GM19372 (cell line): ENCODE data around the gene VCX2.
"Not testable (repeated sequence)": the region's sequence is repeated elsewhere in the genome, so short reads cannot be mapped to it uniquely, and the experiment has no call there.

ENCODE experiments used
- ATAC-seq: cut with Tn5 transposase; IDR thresholded peaks from one replicate; pipeline ENCODE4 v1.9.1; 2021; ENCODE audit warnings: mild to moderate bottlenecking, low read depth, moderate library complexity; ENCODE audit not compliant: unreplicated experiment

Gene VCX2

GRCh38 chrX:8171169-8171568 is at the start of gene VCX2:
TSS of gene VCX2 (minus strand) at chrX:8171267. CDS start at chrX:8170643, 624 bp downstream.
- not testable (repeated sequence) for ATAC-seq

GRCh38 chrX:8204943-8205342 is 33.9 kb upstream of the VCX2 start:
- ATAC-seq = no peak

- no peak for ATAC-seq
Measured at GRCh38 chrX:8204169-8204935, 33.3 kb upstream of the VCX2 start.

DNA sequence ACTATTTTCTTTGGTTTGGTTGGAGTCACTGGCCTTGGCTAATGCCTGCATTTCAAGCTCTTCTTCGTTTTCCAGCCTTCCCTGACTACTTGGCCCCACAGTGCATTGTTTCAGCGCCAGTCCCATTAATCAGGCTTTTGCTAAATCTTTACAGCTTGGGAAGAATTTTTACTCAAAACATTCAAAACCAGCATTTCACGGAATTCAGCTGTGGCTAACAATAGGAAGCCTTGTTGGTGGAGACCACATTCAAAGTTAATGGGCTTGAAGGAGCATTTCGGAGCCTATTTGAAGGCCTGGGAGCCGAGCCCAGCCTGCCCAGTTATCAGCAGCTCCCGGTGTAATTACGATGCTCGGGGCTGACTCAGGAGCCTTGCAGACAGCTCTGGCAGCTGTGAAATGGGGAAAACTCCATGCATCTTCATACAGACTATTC is 30.8 kb upstream of the VCX2 start:
- no peak for ATAC-seq

- ATAC-seq = no peak
Measured at GRCh38 chrX:8196776-8197175, 25.7 kb upstream of the VCX2 start.

GRCh38 chrX:8194216-8194615 is 23.1 kb upstream of the VCX2 start:
- no peak for ATAC-seq

DNA sequence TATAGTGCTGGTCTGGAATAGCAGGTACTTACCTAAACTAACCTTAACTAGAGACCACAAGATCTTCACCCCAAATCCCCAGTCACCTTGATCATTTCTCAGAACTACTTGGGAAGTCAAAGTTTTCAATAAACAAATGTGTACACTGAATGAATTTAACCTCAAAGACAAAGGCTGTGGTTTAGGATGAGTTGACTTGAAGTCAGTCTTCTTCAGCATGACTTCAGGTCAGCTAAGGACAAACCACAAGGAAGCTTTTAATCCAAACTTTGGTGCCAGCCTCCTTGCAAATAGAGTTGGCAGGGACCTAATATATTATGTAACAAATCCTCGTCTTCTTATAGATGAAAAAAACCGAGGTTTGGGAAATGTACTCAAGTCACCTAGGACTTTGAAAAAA is 21.2 kb upstream of the VCX2 start:
- ATAC-seq = no peak

- ATAC-seq = no peak
Measured at GRCh38 chrX:8191022-8191421, 20.0 kb upstream of the VCX2 start.

DNA sequence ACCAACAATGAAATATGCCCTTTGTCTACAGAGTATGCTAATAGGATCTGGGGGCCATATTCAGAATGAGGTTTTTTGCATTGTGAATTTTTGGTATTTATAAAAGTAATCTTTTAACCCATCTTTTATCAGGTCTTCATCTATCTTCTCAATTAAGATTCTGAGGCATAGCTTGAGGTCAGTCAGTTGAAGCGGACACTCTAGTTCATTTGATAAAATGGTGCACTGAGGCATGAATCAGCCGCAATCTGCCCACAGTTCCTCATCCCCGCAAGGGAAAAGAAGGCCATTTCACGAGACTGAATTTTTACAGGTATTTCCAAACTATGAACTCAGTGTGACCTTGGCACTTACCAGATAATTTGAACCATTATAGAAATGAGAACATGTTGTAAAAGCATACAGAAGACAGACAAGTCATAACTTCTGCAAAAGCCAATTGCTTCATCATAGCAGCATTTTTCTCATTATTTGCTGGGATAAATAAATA is 19.3 kb upstream of the VCX2 start:
- ATAC-seq = no peak

- no peak for ATAC-seq
Measured at GRCh38 chrX:8189096-8189830, 18.2 kb upstream of the VCX2 start.

DNA sequence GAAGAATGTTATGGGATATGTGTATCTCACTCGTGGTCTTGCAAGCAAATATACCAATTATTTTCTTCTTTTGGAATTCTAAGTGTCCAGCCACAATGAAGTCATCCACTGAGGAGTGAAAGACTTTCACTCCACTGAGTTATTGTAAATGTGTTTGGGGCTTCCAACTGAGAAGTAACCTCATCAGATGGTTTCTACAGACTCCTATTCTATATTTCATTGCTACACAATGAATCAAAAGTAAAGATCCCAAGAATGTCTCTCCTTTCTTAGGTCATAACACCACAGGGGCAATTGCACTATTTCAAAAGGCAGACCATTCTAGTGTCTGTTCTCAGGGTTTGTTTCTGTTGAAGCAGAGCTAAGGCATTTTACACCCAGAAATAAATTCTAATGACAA is 12.3 kb upstream of the VCX2 start:
- ATAC-seq = no peak

DNA sequence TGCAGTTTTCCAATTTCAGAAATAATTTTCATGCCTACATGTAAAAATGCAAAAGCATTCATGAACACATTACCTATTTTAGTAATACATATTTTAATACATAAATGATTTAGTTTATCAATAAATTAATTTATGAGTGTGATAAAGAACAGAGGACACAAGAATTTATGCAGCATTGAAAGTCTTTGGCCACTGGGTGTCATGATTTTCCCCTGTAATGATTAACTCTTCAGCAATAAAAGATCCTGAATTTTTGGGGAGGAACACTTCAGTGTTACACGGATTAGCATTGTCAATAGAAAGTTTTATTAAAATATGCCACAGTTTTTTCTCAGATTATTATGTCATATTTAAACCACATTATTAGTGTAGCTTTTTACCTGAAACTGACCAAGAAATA is 8.6 kb upstream of the VCX2 start:
- ATAC-seq = no peak

GRCh38 chrX:8154011-8154410 is 17.1 kb downstream of the VCX2 start:
- not testable (repeated sequence) for ATAC-seq

DNA sequence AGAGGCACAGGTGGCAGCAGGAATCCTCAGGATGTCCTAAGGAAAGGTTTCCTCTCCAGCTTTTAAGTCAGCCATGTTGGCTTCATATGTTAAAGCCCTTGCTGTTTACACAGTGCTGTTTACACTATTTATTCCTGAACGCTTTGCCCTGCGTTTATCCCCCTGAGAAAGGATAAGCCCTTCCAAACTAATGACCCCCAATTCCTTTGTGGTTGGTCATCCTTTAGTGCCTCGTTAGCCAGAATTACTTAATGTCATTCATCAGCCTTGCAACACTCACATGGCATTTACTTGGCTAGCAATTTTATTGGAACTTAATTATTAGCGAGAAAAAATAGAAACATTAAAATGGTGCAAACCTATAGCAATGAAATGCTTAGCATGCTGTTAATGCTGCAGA is 23.8 kb downstream of the VCX2 start:
- ATAC-seq = no peak

DNA sequence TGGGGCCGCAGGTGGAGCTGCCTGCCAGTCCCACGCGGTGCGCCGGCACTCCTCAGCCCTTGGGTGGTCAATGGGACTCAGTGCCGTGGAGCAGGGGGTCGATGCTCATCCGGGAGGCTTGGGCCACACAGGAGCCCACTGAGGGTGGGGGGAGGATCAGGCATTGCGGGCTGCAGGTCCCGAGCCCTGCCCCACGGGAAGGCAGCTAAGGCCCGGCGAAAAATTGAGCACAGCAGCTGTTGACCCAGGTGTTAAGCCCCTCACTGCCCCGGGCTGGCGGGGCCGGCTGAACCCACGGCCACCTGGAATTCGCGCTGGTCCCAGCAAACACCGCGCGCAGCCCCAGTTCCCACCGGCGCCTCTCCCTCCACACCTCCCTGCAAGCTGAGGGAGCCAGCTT is 26.1 kb downstream of the VCX2 start:
- no peak for ATAC-seq

GRCh38 chrX:8141896-8142295 is 29.2 kb downstream of the VCX2 start:
- ATAC-seq = no peak

GRCh38 chrX:8140986-8141744 is 29.9 kb downstream of the VCX2 start:
- ATAC-seq = no peak

GRCh38 chrX:8139716-8140115 is 31.4 kb downstream of the VCX2 start:
- ATAC-seq = no peak

- no peak for ATAC-seq
Measured at GRCh38 chrX:8138252-8138651, 32.8 kb downstream of the VCX2 start.

- no peak for ATAC-seq
Measured at GRCh38 chrX:8126648-8127047, 44.4 kb downstream of the VCX2 start.

- no peak for ATAC-seq
Measured at GRCh38 chrX:8126092-8126491, 45.0 kb downstream of the VCX2 start.
